G401 (cell line): Measurements from ENCODE around the gene ATP2B2. TPM values are rescaled to one million over a fixed set of nuclear protein-coding genes. Genes with fewer than 3 reads are reported as not detected.

Source experiments
- DNase-seq: peaks from one replicate; pipeline ENCODE4 v3.0.0-alpha.2; 2015; ENCODE audit warnings: low spot score
- in situ Hi-C: cut with HindIII; loops from 2 replicates; pipeline ENCODE4 v1.10.0; 2016; ENCODE audit warnings: low sequenced_read_pairs, mixed read lengths
- total RNA-seq: library from RNA; depleted of rRNA; stranded (reverse); fragments of >200 nt; shearing (Covaris generic); gene quantifications from 2 replicates; pipeline ENCODE4 v1.2.3, GENCODE V29; 2014

ATP2B2 gene
- total RNA-seq, 1 experiment from 2014 or later, result not detected

- no peak for DNase-seq
- in situ Hi-C loops, result no loop called here
These were observed 83.4 kb downstream of the ATP2B2 start for GRCh38 chr3:10421996-10422395.

- in situ Hi-C loops, result no loop called here
- DNase-seq, result peak; percentile 86
These were observed 84.5 kb downstream of the ATP2B2 start for GRCh38 chr3:10420745-10421475.

GRCh38 chr3:10419637-10420232 is 85.7 kb downstream of the ATP2B2 start:
- no peak for DNase-seq
- in situ Hi-C loops, result no loop called here

DNA sequence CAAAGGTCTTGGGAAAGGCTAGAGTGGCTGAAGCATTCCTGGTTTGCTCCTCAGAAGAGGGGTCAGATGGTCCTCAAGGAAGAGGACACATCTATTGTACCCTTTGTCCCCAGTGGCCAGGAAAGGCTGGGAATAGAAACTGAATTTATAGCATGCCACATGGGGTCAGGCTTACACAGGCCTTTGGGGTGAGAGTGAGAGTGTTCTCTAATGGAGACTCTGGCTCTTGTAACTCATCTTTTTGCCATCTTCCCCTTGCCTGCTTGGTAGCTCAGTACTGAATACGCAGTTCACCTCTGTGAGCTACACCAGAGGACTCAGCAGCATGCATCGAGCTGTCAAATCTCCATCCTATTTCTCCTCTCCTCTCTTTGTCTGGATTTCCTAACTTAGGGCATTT is 87.5 kb downstream of the ATP2B2 start:
- DNase-seq, result no peak

DNA sequence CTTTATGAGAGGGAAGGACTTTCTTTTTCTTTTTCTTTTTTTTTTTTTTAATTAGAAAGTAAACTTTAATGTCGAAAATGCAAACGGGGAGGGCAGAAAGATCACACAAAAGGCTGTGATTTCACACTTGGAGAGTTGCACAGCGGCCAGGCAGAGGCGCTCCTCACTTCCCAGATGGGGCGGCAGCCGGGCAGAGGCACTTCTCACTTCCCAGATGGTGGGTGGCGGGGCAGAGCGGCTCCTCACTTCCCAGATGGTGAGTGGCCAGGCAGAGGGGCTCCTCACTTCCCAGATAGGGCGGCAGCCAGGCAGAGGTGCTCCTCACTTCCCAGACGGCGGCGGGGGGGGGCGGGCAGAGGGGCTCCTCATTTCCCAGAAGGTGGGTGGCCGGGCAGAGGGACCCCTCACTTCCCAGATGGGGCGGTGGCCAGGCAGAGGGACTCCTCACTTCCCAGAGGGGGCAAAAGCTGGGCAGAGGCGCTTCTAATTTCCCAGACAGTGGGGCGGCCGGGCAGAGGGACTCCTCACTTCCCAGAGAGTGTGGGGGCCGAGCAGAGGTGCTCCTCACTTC is 88.6 kb downstream of the ATP2B2 start:
- in situ Hi-C loops, result no loop called here
- DNase-seq, result no peak

More for the DNA sequence above, 87.5 kb downstream of the ATP2B2 start:
- in situ Hi-C loops, result no loop called here

GRCh38 chr3:10413041-10413440 is 92.3 kb downstream of the ATP2B2 start:
- in situ Hi-C loops, result no loop called here
- no peak for DNase-seq

- in situ Hi-C loops, result no loop called here
- peak; percentile 93 for DNase-seq
These were observed 93.6 kb downstream of the ATP2B2 start for GRCh38 chr3:10411598-10412332.

DNA sequence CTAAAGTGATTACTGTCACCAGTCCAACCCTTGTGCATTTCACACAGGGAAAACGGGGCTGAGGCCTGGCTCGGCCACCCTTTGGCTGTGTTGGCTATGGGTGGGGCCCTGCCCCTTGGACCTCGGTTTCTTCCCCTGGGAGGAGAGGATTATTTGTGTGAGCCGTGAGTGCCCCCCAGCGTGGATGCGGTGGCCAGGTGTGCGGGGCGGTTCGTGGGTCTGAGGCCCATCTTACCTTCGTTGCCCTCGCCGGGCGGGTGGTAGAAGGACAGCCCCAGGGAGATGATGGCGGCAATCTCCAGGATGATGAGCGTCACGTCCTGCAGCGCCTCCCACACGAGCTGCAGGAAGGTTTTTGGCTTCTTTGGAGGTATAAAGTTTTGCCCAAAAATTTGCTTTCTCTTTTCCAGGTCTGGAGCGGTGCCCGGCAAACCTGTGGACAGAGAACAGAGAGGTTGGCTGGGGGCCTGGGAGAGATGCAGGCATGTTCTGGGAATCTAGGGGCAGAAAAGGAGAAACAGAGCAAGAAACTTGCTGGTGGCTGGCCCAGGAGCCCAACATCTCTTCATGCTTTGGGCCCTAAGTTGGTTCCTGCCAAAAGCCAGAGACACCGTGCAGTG is 94.9 kb downstream of the ATP2B2 start:
- peak; percentile 61 for DNase-seq
- in situ Hi-C loops, result no loop called here

DNA sequence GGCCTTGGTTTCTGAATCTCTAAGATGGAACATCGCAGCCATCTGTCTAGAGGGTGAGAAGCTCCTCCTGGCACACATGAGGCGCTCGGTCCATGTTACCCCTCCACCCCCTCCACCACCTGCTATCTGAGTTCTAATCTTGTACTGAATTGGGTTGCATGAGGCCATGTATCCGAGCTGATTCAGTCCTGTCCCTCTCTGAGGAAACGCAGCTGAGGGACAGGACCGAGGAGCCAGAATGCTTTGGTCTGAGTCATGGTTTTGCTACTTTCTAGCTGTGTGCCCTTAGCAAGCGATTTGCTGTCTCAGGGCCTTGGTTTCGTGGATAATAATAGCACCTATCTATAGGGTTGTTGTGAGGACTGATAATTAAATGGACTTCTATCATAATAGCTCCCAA is 96.7 kb downstream of the ATP2B2 start:
- in situ Hi-C loops, result no loop called here

DNA sequence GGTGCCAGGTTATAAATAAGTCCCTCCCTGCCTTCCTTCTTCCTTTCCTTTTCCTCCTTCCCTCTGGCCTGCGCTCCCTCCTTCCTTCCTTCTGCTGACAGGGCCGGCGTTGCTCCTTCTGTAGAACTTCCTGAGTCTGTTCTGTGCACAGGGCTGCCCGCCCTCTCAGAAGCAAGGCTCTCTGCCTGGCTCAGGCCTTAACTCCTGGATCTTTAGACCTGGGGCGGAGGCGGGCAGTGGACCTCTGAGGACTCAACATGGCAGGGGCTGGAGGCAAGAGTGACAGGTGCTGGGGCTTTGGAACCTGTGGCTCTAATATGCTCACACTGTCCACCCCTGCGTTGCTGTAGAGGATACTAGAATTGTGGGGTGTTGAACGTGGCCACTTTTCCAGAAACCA is 98.0 kb downstream of the ATP2B2 start:
- no peak for DNase-seq
- in situ Hi-C loops, result no loop called here

More for the DNA sequence above, 96.7 kb downstream of the ATP2B2 start:
- no peak for DNase-seq

- in situ Hi-C loops, result no loop called here
- DNase-seq, result no peak
These were observed 99.0 kb downstream of the ATP2B2 start for GRCh38 chr3:10406414-10406813.

DNA sequence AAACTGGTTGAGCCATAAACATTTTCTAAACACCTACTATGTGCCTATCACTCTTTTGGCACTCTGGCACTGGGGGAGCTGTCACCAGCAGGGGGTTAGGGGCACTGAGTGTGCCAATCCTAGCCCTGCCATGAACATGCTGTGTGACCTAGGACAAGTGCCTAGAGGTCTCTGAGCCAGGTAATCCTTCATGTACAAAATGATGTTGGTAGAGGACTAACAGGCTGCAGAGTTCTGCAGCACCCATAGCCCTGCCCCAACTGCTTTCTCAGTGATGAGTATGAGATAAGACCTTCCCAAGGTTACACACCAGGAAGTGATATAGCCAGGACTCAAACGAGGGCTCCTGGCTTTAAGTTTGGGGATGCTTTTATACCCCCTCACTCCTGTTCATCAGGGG is 99.6 kb downstream of the ATP2B2 start:
- in situ Hi-C loops, result no loop called here

GRCh38 chr3:10404876-10405275 is 100.5 kb downstream of the ATP2B2 start:
- DNase-seq, result no peak
- in situ Hi-C loops, result no loop called here

More for the DNA sequence above, 99.6 kb downstream of the ATP2B2 start:
- no peak for DNase-seq

DNA sequence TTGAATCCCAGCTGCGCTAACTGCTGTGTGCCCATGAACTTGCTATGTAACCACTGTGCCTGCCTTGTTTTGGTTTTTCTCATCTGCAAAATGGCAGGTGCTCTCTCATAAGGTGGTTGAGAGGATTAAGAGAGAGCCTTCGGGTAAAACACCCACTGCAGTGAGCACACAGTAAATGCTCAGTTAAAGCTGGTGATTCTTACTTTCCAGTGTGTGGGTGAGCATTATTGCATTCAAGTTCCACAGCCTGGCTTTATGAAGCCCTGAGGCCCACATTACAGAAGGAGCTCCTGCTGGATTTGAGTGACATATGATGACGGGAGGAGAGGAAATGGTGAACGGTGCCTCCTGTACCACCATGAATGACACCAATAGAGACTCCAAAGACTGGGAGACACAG is 101.0 kb downstream of the ATP2B2 start:
- no peak for DNase-seq
- in situ Hi-C loops, result no loop called here

- in situ Hi-C loops, result no loop called here
- DNase-seq, result no peak
These were observed 103.2 kb downstream of the ATP2B2 start for GRCh38 chr3:10401990-10402761.

DNA sequence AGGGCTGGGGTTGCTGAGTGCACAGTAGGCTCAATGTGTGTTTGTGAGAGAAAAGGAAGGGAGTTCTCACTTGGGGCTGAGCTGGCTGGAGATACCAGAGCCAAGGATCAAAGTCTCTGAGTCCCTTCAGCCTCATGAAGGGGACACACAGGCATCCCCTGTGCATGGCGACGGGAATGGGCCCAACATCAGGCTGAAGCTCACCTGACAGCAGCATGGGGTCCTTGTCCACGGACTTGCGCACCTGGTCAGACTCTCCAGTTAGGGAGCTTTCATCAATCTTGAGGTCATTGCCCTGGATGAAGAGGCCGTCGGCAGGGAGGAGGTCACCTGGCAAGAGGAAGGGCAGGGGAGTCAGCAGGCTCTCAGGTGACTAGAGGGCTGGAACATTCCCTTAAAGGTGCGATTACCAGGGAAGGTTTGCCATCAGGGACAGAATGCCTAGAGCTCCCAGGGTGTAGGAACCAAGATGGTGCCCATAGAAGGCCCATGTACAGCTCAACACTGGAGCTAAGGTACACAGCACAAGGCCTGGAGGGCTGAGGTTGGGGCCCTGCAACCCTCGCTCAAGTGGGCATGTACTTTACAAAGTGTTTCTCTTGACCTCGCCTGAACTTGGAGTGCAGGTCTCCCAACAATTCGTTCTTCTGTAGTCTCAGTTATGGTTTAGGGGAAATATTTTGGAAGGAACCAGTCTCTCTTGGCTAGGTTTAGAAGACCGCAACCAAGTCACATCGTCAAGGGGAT is 104.5 kb downstream of the ATP2B2 start:
- DNase-seq, result no peak
- in situ Hi-C loops, result no loop called here

DNA sequence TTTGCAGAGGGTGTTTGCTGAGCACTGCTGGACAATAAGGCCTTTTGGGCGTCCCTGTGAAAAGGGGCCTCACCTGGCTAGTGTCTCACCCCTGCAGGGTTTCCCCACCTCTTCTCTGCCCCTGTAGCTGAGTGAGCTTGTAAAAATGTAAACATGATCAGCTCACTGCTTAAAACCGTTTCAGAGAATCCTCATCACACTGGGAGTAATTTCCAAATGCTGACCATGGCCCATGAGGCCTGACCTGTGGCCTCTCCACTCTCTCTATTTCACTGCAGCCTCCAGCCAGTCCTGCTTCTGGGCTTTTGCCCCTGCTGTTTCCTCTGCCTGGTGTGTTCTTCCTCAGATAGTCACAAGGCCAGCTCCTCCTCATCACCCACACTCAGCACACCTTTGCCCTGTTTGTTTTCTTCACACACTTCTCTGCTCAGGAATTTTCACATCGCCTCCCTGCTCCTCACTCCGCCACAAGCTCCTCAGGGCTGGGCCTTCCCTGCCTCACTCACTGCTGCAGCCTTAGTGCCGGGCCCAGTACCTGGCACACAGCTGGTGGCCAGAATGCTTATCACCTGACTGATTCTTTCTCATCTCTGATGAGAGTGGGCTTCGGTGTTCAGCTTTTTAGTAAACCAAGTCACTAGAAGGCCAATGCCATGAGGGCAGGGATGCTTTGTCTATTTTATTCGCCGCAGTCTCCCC is 105.2 kb downstream of the ATP2B2 start:
- in situ Hi-C loops, result no loop called here
- no peak for DNase-seq

DNA sequence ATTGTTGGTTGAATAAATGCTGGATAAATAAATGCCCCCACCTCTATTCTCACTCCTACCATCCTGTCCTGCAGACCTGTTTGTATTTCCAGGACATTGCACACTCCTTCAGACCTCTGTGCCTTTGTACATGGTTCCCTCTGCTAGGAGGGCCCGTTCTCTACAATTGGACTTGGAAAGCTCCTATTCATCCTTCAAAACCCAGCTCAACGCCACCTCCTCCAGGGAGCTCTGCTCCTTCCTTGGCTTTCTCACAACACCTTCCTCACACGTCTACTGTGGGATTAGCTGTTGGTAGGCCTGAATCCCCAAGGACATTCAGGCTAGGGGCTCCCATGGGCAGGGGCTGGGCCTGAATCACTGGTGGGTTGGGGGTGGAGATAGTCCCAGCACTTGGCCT is 105.8 kb downstream of the ATP2B2 start:
- in situ Hi-C loops, result no loop called here
- DNase-seq, result no peak
